ENCODE results near the gene SLFN5.

GRCh38 chr17:35257208-35257659 lies 14.4 kb downstream of the SLFN5 start:
- TF ChIP-seq CTCF (IDR thresholded peaks at IDR 0.05) = no peak
- no peak for TF ChIP-seq POLR2A (IDR thresholded peaks at IDR 0.05)
